Stimulated activated memory B cell treated with anti-CD40 and anti-IgM and Interleukin-4, amounts not matched to agents 10 μg/mL and 1 μg/mL and 100 μg/mL, for 72 hours (primary cell): Measurements from ENCODE around the gene KNG1.
"Not testable (repeated sequence)": the region's sequence is repeated elsewhere in the genome, so short reads cannot be mapped to it uniquely, and the experiment has no call there.

Experiments
- ATAC-seq: fragments of 150-1000 bp; cut with Tn5 transposase; 2 replicates; pipeline ENCODE4 v1.10.0; 2021
- H3K27ac Mint-ChIP-seq: one replicate; pipeline ENCODE4 v1.8.0; 2022; ENCODE audit warnings: mild to moderate bottlenecking, mixed read lengths
- H3K27me3 Mint-ChIP-seq: one replicate; pipeline ENCODE4 v1.8.0; 2022; ENCODE audit warnings: mixed read lengths
- H3K36me3 Mint-ChIP-seq: one replicate; pipeline ENCODE4 v1.8.0; 2022; ENCODE audit warnings: mixed read lengths
- H3K4me1 Mint-ChIP-seq: one replicate; pipeline ENCODE4 v1.8.0; 2022; ENCODE audit warnings: mixed read lengths
- H3K4me3 Mint-ChIP-seq: one replicate; pipeline ENCODE4 v1.8.0; 2022; ENCODE audit warnings: mild to moderate bottlenecking, moderate library complexity, mixed read lengths
- H3K9me3 Mint-ChIP-seq: one replicate; pipeline ENCODE4 v1.8.0; 2022; ENCODE audit warnings: mixed read lengths

The KNG1 gene

DNA sequence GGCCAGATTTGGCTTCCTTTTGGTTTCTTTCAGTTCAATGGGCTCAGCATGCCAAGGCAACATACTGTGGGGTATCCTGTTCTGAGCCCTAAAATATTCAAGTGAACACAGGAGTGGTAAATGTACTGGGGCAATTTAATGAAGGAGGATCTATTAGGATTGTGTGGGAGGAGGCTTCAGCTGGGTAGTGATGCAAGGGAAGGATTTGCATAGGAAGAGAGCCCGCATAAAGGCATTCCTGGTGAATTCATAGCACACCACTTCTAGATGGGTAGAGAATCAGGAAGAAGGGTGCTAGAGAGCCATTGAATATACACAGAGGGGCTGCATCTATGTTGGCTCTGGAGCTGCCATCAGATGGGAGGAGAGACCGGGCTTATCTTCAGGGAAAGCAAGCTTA lies 20.6 kb upstream of the KNG1 start:
- no peak for ATAC-seq
- no peaks in the 10 kb centered on the region for H3K36me3 Mint-ChIP-seq
- H3K27me3 Mint-ChIP-seq, result peaks cover 17% of the 10 kb centered on the region
- H3K4me3 Mint-ChIP-seq, result no peak overlapping the region
- no peaks in the 10 kb centered on the region for H3K4me1 Mint-ChIP-seq
- no peak overlapping the region for H3K27ac Mint-ChIP-seq
- H3K9me3 Mint-ChIP-seq, result no peaks in the 10 kb centered on the region

DNA sequence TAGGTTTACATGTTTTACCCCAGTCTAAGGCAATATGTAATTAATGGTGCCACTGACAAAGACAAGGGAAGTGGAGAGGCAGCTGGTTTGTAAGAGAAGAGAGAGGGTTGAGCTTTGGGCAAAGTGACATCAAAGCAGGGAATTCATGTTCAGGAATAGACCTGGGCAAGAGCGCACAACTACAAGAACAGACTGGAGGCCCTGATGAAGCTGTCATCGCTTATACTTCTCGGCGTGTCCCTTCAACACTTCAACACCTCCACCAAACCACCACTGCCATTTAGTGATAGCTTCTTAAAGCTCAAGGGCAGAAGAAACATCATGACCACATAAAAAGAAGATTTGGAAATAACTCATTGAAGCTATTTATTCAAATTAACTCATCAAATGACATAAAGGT lies 19.6 kb upstream of the KNG1 start:
- no peaks in the 10 kb centered on the region for H3K4me1 Mint-ChIP-seq
- ATAC-seq, result no peak
- H3K4me3 Mint-ChIP-seq, result no peak overlapping the region
- H3K9me3 Mint-ChIP-seq, result no peaks in the 10 kb centered on the region
- no peak overlapping the region for H3K27ac Mint-ChIP-seq
- no peaks in the 10 kb centered on the region for H3K36me3 Mint-ChIP-seq
- H3K27me3 Mint-ChIP-seq, result peaks cover 10% of the 10 kb centered on the region

DNA sequence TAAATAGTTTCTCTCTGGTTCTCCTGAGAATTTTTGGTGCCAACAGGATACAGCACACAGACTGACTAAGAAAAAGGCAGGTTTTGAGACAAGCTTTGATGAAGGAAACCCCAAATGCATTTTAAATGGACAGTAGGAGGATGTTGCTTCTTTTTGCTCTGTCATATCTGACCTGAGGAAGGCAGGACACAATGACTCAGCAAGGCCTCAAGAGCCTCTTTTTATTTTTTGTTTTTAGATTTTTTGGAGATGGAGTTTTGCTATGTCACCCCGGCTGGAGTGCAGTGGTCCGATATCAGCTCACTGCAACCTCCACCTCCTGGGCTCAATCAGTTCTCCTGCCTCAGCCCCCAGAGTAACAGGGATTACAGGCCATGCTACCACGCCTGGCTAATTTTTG lies 16.9 kb upstream of the KNG1 start:
- Mint-ChIP-seq H3K27ac (no peak overlapping the region), H3K4me1 (no peaks in the 10 kb centered on the region), H3K4me3 (no peak overlapping the region), H3K27me3 (no peaks in the 10 kb centered on the region), H3K9me3 (no peaks in the 10 kb centered on the region), H3K36me3 (no peaks in the 10 kb centered on the region)
- no peak for ATAC-seq

DNA sequence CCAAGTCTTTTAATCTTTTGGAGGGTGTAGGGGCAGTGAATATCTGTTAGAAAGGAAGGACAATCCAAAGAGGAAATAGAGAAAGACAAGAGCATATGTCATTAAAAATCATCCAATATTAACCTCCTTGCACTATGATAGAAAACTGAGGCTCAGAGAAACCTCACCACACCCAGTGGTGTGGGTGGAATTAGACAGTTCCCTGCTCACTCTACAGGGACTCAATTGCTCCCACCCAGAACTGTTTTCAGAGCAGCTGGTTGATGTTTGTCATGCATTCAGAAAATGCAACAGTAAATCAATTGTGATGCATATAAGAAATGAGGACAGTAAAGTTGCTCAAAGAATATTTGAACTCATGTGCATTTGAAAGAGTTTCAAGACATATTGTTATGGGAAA lies 14.7 kb upstream of the KNG1 start:
- not testable (repeated sequence) for ATAC-seq, H3K4me3 Mint-ChIP-seq, H3K27ac Mint-ChIP-seq

DNA sequence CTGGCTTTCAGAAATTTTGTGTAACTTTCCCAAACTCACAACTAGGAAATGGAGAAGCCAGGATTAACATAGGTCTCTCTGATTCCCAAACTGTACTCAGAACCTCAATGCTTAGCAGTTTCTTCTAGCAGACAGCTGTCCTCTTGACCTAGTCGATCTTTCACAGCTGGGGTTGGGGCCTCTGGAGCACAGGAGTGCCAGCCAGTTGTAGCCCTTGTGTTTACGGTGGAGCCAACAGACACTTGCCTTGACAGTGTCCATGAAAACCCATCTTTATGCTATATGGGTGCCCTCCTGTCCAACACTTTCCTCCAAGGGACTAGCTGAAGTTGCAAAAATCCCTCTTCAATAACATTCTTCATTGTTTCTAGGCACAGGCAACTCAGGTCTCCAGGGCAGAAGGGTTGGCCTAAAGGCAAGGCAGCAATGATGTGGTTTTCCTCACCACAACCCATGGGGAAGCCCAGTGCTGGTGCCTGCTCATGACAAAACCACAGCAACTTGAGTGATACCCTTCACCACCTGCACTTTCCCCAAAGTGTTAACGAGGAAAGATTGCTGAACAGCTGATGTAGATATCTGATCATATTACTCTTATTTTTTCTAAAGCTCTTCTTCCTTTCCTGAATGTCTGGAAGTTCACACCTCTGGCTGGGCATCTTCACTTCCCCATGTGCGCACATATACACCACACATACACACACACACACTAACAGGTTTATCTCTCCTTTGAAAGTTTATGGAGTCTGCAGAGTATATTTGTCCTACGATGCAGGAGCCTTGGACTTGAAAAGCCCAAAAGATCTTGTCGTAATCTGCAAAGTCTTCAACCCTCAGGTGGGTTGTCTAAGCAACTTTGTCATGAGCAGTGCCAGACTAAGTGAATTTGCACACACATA lies 11.0 kb upstream of the KNG1 start:
- ATAC-seq, result peak; percentile 90
- Mint-ChIP-seq H3K4me1 (peaks cover 10% of the 10 kb centered on the region), H3K27me3 (peaks cover 22% of the 10 kb centered on the region), H3K27ac (no peak overlapping the region), H3K4me3 (no peak overlapping the region), H3K36me3 (no peaks in the 10 kb centered on the region), H3K9me3 (no peaks in the 10 kb centered on the region)

More for the DNA sequence above, 14.7 kb upstream of the KNG1 start:
- Mint-ChIP-seq H3K4me1 (peaks cover 10% of the 10 kb centered on the region), H3K27me3 (peaks cover 11% of the 10 kb centered on the region)
- not testable (repeated sequence) for H3K36me3 Mint-ChIP-seq, H3K9me3 Mint-ChIP-seq

DNA sequence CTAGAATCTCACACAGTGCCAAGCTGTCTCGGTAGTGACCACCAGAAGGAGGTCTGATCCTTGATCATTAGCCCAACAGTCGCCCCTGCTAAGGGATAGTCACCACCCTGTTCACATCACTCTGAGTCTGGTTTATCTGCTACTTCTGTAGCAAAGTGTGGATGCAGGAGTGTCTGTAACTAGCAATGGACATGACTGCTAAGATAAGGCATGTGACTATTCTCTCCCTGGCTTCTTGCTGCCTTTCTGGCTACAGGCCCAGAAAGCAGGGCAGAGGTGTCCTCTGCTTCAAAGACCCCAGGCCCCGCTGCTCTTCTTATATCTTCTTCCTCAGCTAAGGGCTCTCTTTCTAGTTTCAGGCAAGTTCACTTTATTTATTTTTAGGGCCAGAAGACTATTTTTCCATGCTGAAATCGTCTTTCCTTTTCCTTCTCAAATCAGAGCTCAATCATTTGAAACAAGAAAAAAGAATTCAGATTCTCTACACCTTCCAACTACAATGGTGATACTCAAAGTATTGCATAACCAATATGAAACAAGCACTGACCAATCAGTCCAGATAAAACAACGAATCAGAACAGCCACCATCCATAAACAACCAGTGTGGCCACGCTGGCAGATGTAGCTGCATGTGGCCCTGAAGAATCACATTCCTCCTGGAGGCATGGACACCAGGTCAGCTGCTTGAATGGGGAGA lies 8.0 kb upstream of the KNG1 start:
- Mint-ChIP-seq H3K4me1 (peaks cover 12% of the 10 kb centered on the region), H3K4me3 (no peak overlapping the region), H3K36me3 (no peaks in the 10 kb centered on the region), H3K27me3 (peaks cover 38% of the 10 kb centered on the region), H3K9me3 (no peaks in the 10 kb centered on the region), H3K27ac (no peak overlapping the region)
- no peak for ATAC-seq

DNA sequence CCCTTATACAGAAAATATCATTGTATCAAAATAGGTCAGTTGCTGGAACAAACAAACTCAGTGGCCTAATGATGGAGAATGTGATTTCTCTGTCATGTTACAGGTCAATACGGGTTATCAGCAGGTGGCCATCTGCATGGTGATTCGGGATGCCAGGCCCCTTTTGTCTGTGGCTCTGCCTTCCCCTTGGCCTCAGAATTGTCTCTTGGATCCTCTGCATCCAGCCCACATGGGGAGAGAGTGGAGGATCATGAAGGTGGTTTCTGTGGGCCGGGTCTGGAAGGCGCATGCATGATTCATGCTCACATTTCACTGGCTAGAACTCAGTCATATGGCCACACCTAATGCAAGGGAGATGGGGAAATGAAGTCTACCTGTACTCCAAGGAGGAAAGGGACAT lies 6.5 kb upstream of the KNG1 start:
- not testable (repeated sequence) for H3K4me3 Mint-ChIP-seq, H3K27ac Mint-ChIP-seq
- H3K27me3 Mint-ChIP-seq, result peaks cover 35% of the 10 kb centered on the region

DNA sequence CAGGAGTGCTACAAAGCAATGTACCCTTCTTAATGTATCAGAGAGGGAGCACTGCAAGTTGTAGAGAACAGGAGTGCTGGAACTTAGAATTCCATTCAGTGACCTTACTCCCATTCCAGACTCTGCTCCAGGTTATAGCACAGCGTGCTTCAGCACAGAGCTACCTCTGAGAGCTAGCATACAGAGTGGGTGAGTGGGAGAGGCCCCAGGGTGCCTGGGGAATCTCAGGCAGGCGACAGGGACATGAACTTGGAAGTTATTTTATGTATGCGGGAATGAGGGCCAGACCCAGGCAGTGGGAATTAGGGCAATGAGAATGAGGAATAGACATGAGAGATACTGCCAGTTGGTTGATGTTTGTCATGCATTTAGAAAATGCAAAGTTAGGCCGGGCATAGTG lies 3.7 kb upstream of the KNG1 start:
- H3K27ac Mint-ChIP-seq, result no peak overlapping the region

More for the DNA sequence above, 6.5 kb upstream of the KNG1 start:
- not testable (repeated sequence) for H3K36me3 Mint-ChIP-seq, ATAC-seq, H3K9me3 Mint-ChIP-seq
- peaks cover 20% of the 10 kb centered on the region for H3K4me1 Mint-ChIP-seq

DNA sequence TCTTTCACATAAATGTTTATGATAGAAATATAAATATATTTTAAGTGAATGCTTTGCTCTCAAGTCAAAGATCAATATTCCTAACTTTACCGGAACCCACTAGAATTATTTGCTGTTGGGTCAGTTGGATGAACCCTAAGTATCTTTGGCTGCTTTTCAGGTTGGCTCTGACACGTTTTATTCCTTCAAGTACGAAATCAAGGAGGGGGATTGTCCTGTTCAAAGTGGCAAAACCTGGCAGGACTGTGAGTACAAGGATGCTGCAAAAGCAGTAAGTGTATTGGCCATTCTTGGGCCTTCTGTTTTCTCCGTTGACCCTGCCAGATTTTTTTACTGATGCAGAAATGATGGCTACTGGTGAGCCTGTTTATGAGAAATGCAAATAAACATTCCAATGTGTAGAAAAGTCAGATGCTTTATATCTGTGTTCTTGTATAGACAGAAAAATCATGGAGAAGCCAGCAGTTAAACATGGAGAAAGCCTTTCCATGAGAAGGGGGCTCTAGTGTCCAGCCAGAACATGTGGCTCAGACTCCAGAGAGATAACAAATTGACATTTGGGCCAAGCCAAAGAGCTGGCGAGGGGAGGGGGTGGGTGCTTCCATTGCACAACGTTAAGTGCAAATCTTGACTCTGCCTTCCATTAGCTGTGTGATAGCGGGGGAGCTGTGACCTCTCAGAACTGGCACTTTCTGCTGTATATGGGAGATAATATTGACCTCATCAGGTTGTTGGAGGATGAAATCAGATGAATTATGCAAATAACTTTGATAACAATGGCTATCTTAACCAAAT lies 3.0 kb downstream of the KNG1 start:
- no peak for ATAC-seq
- no peaks in the 10 kb centered on the region for H3K36me3 Mint-ChIP-seq
- no peaks in the 10 kb centered on the region for H3K27me3 Mint-ChIP-seq
- no peak overlapping the region for H3K4me3 Mint-ChIP-seq
- no peaks in the 10 kb centered on the region for H3K9me3 Mint-ChIP-seq
- H3K4me1 Mint-ChIP-seq, result no peaks in the 10 kb centered on the region
- no peak overlapping the region for H3K27ac Mint-ChIP-seq

More for the DNA sequence above, 3.7 kb upstream of the KNG1 start:
- H3K27me3 Mint-ChIP-seq, result peaks cover 17% of the 10 kb centered on the region
- no peak overlapping the region for H3K4me3 Mint-ChIP-seq
- H3K4me1 Mint-ChIP-seq, result peaks cover 10% of the 10 kb centered on the region
- H3K9me3 Mint-ChIP-seq, result no peaks in the 10 kb centered on the region
- H3K36me3 Mint-ChIP-seq, result no peaks in the 10 kb centered on the region
- no peak for ATAC-seq

DNA sequence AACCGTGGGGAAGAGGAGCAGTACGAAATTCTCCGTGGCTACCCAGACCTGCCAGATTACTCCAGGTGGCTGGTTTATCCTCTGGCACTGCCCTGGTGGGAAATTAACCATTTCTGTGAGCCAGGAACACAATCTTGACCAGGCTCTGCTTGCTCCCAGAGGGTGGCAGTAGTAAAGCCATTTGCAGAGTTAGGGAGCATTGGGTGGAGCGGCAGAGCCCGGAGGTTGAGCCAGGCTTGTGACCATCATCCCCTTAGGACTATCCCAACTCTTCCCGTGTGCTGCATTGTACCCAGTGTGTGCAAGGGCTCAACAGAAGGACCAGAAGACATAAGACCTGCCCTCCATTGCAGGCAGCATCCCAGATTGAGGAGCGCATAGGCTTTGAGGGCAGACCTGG lies 5.3 kb downstream of the KNG1 start:
- no peaks in the 10 kb centered on the region for H3K36me3 Mint-ChIP-seq
- H3K9me3 Mint-ChIP-seq, result no peaks in the 10 kb centered on the region
- no peak overlapping the region for H3K27ac Mint-ChIP-seq
- no peak for ATAC-seq
- no peak overlapping the region for H3K4me3 Mint-ChIP-seq
- H3K27me3 Mint-ChIP-seq, result no peaks in the 10 kb centered on the region
- H3K4me1 Mint-ChIP-seq, result no peaks in the 10 kb centered on the region

DNA sequence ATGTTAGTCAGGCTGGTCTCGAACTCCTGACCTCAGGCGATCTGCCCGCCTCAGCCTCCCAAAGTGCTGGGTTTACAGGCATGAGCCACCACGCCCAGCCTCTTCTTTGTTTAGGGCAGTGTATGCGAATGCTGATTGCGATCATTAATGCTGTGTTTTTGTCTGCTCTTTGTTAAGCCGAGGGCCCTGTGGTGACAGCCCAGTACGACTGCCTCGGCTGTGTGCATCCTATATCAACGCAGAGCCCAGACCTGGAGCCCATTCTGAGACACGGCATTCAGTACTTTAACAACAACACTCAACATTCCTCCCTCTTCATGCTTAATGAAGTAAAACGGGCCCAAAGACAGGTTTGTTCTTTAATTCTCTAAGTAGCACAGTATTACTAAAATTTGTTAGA lies 7.8 kb downstream of the KNG1 start:
- H3K9me3 Mint-ChIP-seq, result no peaks in the 10 kb centered on the region
- no peak overlapping the region for H3K4me3 Mint-ChIP-seq
- ATAC-seq, result no peak
- no peaks in the 10 kb centered on the region for H3K36me3 Mint-ChIP-seq
- H3K4me1 Mint-ChIP-seq, result no peaks in the 10 kb centered on the region
- no peak overlapping the region for H3K27ac Mint-ChIP-seq
- H3K27me3 Mint-ChIP-seq, result no peaks in the 10 kb centered on the region

DNA sequence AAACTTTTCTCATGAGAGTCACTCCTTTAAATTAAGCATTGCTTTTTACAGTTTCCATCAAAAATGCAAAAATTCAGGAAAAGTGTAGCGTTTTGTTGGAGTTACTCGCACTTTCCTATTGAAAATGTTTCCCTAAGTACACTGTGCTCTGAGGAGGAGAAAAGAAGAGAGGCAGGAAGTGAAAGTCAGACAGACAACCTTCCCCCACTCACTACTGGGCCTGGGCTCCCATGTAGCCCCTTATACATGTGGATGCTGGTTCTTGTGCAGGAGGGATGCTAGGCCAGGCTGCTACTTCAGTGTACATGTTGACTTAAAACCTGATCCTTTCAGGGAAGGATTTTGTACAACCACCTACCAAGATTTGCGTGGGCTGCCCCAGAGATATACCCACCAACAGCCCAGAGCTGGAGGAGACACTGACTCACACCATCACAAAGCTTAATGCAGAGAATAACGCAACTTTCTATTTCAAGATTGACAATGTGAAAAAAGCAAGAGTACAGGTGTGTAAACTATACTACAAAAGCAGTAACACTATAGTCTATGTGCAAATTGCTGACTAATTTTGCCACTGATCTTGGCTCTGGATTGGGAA lies 15.1 kb downstream of the KNG1 start:
- H3K4me3 Mint-ChIP-seq, result no peak overlapping the region

DNA sequence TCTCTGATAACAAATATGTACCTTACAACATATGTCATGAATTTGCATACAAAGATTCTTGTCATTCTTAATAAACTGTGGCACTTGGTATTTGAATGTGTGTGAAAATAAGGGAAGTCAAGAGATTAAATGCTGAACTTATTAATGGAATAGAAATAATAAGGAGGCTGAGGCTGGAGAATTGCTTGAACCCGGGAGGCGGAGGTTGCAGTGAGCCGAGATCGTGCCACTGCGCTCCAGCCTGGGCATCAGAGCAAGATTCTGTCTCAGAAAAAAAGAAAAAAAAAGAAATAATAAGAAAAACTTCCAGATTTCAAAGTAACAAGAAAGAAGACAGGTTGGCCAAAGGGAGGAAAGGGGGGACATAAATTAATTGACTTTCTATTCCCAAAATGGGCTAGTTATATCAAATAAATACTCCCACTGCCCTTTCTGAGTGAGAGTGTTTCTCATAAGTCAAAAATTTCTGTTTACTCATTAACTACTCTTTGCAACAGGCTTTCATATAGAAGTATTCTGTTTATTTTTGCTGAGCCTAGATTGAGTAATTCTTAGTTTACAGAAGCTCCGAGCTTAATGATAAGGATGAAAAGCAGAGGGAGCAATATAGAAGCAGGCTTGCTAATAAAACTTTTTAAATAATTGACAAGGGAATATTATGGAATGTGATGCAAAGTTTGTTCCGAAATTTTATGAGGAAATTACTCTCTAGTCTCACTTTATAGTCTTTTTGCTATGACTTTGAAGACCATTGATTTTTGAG lies 25.6 kb downstream of the KNG1 start:
- no peaks in the 10 kb centered on the region for H3K27me3 Mint-ChIP-seq
- no peak for ATAC-seq
- H3K36me3 Mint-ChIP-seq, result peaks cover 15% of the 10 kb centered on the region
- no peaks in the 10 kb centered on the region for H3K9me3 Mint-ChIP-seq
- no peak overlapping the region for H3K27ac Mint-ChIP-seq
- H3K4me1 Mint-ChIP-seq, result peaks cover 5% of the 10 kb centered on the region
- no peak overlapping the region for H3K4me3 Mint-ChIP-seq

More for the DNA sequence above, 15.1 kb downstream of the KNG1 start:
- Mint-ChIP-seq H3K4me1 (no peaks in the 10 kb centered on the region), H3K36me3 (no peaks in the 10 kb centered on the region), H3K9me3 (no peaks in the 10 kb centered on the region), H3K27me3 (no peaks in the 10 kb centered on the region), H3K27ac (no peak overlapping the region)
- ATAC-seq, result no peak

DNA sequence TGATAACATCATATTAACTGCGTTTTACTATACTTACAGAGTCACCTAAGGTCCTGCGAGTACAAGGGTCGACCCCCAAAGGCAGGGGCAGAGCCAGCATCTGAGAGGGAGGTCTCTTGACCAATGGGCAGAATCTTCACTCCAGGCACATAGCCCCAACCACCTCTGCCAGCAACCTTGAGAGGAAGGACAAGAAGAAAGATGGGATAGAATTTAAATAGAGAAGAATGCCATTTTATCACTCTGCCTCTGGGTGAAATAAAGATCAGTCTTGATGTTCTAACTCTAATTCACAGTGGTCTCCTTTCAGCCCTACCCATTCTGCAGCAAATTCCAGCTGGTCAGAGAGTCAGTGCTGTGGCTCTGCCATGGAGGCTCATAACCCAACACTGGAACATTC lies 26.5 kb downstream of the KNG1 start:
- Mint-ChIP-seq H3K36me3 (peaks cover 15% of the 10 kb centered on the region), H3K27ac (no peak overlapping the region), H3K27me3 (no peaks in the 10 kb centered on the region), H3K4me1 (peaks cover 5% of the 10 kb centered on the region), H3K4me3 (no peak overlapping the region), H3K9me3 (no peaks in the 10 kb centered on the region)
- ATAC-seq, result no peak
